Hippocampal formation (tissue), 2 donors: ENCODE measurements around the gene DIO3.

ENCODE experiments used
- DNase-seq, 2 donors: peaks; one replicate each; lab custom pipeline; 2025; lab: John Stamatoyannopoulos, UW

DIO3 gene

DNA sequence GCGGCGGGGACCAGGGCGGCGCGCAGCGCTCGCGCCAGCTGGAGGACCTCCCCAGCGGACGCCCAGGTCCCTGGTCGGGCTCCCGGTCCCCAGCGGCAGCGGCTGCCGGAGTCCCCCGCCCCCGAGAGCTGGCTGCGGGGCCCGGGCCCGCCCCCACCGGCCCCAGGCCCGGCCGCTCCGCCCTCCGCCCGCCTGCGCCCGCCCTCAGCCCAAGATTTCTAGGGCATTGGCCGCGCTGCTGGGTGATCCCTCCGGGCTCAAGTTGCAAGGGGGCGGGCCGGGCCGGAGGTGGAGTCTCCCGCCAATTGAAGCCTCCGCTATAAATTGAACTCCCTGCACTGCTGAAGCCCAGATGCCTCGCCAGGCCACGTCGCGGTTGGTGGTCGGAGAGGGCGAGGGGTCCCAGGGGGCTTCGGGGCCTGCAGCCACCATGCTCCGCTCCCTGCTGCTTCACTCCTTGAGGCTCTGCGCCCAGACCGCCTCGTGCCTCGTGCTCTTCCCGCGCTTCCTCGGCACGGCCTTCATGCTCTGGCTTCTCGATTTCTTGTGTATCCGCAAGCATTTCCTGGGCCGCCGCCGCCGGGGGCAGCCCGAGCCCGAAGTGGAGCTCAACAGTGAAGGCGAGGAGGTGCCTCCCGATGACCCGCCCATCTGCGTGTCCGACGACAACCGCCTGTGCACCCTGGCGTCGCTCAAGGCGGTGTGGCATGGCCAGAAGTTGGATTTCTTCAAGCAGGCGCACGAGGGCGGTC lies at the start of gene DIO3:
TSS of gene DIO3 (plus strand) at position 351 of the 752 bp plus-strand sequence.
- DNase-seq = no peak

- no peak for DNase-seq
These were observed 49.5 kb upstream of the DIO3 start for GRCh38 chr14:101511620-101512375.

- DNase-seq = no peak
These were observed 49.0 kb upstream of the DIO3 start for GRCh38 chr14:101512376-101512695.

- no peak for DNase-seq
These were observed 47.2 kb upstream of the DIO3 start for GRCh38 chr14:101514136-101514535.

- DNase-seq = no peak
These were observed 44.9 kb upstream of the DIO3 start for GRCh38 chr14:101516401-101516800.

- no peak for DNase-seq
These were observed 42.5 kb upstream of the DIO3 start for GRCh38 chr14:101518611-101519473.

DNA sequence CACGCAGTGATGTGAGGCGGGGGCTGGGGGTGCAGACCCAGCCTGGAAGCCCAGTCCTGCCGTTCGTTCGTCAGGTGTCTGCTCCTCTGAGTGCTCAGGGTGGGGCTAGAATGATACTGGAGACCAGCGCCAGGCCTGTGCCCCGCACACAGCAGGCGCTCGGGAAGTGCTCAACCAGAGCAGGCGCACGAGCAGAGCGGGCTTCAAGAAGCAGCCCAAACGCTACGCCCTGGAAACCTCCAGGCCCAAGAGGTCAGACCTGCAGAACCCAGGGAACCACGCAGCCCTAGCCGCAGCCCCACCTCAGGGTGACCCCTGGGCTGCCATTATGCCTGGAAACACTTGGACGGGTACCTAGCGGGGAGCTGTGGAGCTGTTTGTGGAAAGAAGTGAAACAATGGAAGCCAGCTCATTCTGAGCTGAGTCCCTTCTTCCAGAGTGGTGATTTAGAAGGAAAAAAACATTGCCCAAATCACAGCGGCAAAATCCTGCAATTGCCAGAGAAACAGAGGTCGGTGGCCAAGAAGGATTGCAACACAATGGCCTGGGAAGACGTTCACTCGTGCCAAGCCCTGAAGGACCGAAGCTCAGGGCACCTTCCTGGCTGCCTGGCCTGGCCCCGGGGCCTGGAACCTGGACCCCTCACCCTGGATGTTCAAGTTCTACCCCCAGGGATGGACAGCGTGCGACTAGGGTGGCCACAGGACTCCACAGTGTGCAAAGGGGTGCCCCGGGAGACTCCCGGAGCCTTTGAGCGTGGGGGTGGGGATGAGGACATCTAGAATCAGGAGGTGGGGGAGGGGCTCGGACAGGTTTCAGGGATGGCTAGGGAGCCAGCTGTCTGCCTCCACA lies 40.4 kb upstream of the DIO3 start:
- DNase-seq = no peak

GRCh38 chr14:101521473-101521915 lies 39.8 kb upstream of the DIO3 start:
- no peak for DNase-seq

DNA sequence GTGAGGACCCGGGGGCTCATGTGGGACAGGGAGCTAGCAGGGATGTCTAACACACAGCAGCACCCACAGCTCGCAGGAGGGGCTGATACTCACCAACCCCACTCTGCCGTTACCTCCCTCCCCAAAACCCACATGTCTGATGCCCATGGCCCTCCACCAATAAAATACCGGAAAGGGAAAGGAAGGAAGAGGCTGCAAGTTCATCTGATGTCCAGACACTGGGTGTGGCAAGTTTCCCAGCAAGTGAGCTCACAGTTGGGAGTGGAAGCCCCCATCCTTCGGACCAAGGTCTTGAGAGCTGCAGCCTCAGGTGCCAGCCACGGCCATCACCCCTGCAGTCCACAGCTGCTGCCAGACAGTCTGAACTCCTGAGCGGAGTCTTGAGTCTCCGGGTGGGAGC lies 39.3 kb upstream of the DIO3 start:
- DNase-seq = no peak

GRCh38 chr14:101525640-101526527 lies 35.4 kb upstream of the DIO3 start:
- no peak for DNase-seq

GRCh38 chr14:101527987-101528386 lies 33.3 kb upstream of the DIO3 start:
- no peak for DNase-seq

DNA sequence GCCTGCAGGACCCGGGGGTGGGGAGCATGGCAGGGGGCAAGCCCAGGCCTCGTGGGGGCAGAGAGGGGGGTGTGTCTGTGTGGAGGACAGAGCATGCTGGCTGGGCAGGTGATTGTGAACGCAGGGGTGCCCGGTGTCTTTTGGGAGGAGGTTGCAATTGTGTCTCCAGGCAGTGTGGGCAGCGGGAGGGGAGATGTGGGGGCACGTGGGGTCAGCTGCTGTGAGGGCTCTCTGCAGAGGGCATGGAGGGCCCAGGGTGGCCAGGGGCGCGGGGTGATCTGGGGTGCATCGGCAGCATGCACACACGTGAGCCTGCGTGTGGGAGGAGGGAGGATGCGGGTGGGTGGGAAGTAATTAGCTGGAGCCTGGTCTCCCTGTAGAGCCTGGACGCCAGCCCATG lies 32.2 kb upstream of the DIO3 start:
- DNase-seq = no peak

DNA sequence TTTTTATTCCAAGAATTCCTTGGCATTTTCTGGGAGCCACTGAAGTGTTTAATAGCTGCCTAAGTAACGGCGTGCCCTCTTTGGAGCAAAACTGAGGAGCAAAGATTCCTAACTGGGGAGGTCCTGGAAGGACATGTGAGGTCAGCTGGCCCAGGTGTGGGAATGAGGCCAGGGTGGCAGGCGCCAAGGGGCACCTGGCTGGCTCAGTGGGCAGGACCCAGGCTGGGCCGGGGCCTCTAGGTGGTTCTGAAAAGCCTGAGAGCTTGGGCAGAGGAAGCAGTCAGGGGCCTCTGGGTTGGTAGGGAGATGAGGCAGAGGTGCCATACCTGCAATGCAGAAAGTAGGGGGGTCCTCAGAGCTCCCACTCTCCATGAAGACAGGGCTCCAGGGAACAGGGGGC lies 27.1 kb upstream of the DIO3 start:
- DNase-seq = no peak

- DNase-seq = no peak
These were observed 26.1 kb upstream of the DIO3 start for GRCh38 chr14:101535232-101535631.

DNA sequence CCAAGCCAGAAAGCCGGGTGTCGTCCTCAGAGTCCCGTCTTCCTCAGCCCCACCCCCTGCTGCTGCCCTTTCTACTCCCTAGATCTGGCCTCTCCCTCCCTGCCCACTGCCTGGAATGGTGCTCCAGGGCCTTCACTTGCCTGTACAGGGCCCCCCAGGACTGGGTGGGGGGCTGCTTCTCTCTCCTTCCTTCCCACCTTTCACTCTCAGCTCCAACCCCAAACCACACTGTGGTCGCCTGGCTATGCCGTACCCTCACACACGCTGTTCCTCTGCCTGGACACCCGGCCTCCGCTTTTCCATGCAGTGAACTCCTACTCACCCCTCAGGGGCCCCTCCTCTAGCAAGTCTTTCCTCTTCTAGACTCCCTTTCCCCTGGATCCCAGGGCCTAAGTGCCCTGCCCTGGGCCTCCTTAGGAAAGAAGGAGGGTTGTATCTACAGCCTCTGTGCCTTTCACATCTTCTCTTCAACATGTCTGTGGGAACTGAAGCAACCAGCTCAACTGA lies 25.5 kb upstream of the DIO3 start:
- no peak for DNase-seq

- DNase-seq = no peak
These were observed 24.0 kb upstream of the DIO3 start for GRCh38 chr14:101537286-101537685.

DNA sequence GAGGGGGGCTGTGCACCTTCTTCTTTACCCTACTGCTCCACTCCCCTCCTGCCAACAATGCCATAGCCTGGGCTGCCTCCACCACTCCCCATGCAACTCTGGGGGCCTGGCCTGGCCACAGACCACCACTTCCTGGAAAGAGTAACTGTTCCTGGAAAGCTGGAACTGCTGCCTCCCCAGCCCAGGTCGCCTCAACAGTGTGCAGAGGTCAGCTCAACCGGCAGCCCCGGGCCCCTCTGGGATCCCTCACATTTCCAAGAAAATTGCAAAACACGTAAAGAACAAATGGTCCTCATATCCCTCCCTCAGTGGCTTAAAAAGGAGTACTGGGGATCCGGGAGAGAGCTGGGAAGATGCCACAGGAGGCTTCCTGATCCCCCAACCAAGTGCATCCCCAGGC lies 22.4 kb upstream of the DIO3 start:
- DNase-seq = no peak

GRCh38 chr14:101539880-101540279 lies 21.4 kb upstream of the DIO3 start:
- no peak for DNase-seq

GRCh38 chr14:101540481-101541462 lies 20.5 kb upstream of the DIO3 start:
- DNase-seq = no peak
